HL-60/S4 treated with retinoic acid at 250 ng/mL for 4 days and 3 days (cell line): ENCODE results near the gene PKNOX2.

Experiments used
- in situ Hi-C: fragments of 300-500 bp; cut with MboI; formaldehyde crosslinking; loops from 2 replicates; pipeline ENCODE4 v1.7.0; 2022; ENCODE audit warnings: low sequenced_read_pairs

The PKNOX2 gene

GRCh38 chr11:125330462-125331325 lies 166.1 kb downstream of the PKNOX2 start:
- in situ Hi-C loops, result loop anchor here (25.0 kb wide), 1 partner anchor 368 kb away; the partner anchor contains the start of gene CCDC15

DNA sequence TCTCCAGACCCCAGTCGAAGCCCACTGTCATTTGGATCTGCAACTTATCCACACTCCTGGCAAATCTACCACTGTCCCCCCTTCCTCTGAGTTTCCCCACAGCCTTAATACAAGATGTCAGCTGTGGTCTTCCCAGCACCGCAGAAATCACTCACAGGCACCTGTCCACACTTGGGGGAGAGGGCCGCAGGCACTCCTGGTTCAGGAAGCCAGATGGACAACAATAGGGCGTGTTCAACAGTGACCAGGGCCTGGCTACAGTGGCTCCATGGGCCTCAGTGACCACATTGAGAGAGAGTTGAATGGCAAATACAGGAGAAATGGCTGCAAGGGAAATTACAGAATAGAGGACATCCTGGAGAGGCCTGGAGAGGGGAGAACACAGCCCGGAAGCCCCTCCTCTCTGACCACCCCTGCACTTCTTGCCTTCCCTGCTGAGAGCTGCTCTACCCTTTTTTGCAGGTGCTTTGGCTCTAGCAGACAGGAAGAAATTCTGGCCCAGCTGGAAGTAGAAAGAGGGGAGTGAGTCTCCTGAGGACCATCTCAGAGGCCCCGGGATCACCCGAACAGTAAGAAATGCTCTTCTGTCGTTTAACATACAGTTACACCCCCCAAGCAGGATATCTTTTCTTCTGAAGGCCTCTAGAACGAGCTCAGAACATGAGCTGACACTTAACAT lies 166.9 kb downstream of the PKNOX2 start:
- in situ Hi-C loops, result loop anchor here (25.0 kb wide), 1 partner anchor 369 kb away; the partner anchor contains the start of gene CCDC15

DNA sequence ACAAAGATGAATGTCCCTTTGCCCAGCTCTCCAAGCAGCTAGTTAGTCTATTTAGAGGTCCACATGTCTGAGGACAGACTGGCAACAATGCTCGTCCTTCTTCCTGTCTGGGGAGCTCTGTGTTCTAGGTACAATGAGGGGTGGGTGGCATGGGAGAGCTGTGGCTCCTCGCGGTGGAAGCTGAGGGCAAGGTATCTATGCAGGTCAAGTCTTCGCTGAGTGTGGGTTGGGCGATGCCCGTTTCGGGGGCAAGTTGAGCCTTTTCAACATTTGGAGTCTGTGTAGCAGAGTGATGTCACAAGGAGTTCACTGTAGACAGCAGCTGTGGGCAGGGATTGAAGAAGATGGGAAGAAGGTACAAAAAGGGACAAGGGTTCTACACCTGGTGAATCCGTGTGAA lies 168.3 kb downstream of the PKNOX2 start:
- in situ Hi-C loops, result loop anchor here (25.0 kb wide), 1 partner anchor 371 kb away; the partner anchor contains the start of gene CCDC15

GRCh38 chr11:125333354-125334073 lies 169.0 kb downstream of the PKNOX2 start:
- in situ Hi-C loops, result loop anchor here (25.0 kb wide), 1 partner anchor 371 kb away; the partner anchor contains the start of gene CCDC15

- in situ Hi-C loops, result loop anchor here (25.0 kb wide), 1 partner anchor 373 kb away; the partner anchor contains the start of gene CCDC15
Measured at GRCh38 chr11:125335106-125335505, 170.6 kb downstream of the PKNOX2 start.

DNA sequence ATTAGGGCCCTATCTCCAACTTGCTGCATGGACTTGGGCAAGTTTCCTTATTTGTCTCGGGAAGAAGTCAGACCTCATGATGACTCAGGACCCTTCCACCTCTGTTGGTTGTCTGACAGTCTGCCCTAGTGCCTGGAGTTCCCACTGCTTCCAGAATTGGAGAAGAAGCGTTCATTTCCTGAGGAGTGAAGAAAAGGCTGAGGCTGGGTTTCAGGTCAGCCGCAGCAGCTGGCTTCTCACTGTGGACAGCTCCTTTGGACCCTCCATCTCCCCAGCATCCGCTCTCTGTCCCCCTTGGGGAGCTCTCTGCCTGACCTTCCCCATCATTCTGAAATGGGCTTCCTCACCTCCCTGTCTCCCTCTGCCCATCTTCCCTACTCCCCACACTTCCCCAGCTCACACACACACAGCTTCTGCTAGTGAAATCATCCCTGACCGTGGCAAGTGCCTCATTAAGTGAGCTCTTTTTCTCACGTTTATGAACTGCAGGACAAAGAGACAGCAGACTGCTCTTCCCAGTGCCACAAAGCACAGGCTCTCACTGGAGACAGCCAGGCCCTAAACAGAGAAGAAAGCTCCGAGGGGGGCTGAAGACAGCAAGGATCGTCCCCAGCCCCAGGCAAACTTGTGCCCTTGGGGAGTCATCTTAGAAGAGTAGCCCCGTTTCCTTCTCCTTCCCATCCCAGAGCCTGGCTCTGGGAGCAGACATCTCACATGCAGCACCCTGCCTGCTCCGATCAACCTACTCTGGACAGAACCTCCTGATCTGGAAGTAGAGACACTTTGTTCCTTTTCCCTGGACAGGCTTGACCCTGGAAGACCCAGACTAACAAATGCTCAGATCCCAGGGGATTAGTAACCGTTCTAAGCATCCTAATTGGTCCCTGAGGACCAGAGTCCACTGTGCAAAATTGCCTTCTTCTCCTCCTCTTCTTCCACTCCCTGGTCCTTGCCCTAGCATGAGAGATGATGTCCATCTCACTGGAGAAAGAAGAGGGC lies 173.6 kb downstream of the PKNOX2 start:
- in situ Hi-C loops, result loop anchor here (25.0 kb wide), 1 partner anchor 376 kb away; the partner anchor contains the start of gene CCDC15

DNA sequence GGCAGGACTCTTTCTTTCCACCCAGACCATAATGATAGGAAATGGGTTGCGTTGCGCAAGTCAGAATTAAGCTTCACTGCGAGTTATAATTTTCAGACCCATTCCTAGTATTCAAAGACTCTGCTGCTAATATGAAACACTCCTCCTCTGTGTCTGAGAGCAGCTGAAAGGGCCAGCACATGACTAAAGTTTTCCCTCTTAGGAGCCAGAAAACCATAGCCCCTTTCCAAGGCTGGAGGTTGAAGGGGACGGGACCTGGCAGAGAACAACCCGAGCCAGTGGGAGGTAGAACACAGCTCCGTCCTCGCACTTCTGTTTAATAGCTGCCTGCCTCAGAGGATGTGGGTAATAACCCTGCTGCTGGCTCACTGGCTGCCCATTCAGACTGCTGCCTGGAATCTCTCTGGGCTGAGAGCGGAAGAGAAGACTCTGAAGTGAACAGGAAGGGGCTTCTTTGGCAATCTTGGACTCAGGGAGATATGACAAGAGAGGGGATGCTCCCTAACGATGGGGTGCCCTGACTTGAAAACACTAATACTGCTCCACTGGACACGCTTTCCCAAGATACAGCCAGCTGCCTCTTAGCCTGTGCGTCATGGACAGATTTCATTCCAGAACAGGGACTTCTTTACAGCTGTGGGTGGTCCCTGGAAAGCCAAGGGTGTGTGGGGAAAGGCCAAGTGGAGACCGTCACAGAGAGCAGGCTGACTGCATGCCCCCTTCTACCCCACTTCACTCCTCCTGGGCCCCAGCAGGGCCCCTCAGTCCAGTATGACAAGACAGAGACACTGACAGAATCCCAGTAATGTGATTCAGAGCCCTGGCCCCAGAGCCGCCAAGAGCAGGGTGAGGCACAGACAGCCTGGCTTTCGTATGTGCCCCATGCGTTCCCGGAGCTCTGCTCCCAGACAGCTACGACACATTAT lies 174.6 kb downstream of the PKNOX2 start:
- in situ Hi-C loops, result loop anchor here (25.0 kb wide), 1 partner anchor 377 kb away; the partner anchor contains the start of gene CCDC15

- in situ Hi-C loops, result loop anchor here (25.0 kb wide), 1 partner anchor 379 kb away; the partner anchor contains the start of gene CCDC15
Measured at GRCh38 chr11:125341676-125342075, 177.1 kb downstream of the PKNOX2 start.

DNA sequence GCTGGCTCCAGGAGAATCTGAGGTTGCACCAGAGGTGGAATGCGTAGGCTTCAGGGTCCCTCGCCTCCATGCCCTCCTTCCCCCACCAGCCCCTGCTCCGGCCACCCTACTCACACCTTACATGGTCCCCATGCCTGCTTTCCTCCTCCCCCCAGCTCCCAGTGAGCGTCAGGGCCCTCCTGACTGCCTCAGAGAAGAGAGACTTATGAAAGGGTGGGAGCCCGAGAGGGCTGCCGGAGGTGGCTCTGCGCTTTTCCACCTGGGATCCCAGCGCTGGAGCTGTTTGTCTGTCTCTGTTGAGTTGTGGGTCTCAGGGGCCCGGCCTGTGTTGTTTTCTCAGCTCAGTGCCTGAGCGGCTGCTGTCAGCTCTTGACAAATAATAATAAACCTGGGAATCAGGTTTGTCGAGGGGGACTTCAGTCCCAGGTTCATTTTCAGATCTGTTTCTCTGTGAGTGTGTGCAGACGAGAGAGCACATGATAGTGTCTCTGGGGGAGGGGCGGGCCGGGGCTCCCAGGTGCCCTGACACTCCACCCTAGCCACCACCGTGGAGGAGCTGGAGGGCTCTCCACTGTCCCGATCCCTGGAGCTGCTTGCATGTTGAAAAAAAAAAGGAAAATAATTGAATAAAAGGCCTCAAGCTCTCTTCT lies 177.9 kb downstream of the PKNOX2 start:
- in situ Hi-C loops, result loop anchor here (25.0 kb wide), 1 partner anchor 380 kb away; the partner anchor contains the start of gene CCDC15

- in situ Hi-C loops, result loop anchor here (25.0 kb wide), 1 partner anchor 381 kb away; the partner anchor contains the start of gene CCDC15
Measured at GRCh38 chr11:125343086-125343717, 178.7 kb downstream of the PKNOX2 start.

- in situ Hi-C loops, result loop anchor here (25.0 kb wide), 1 partner anchor 381 kb away; the partner anchor contains the start of gene CCDC15
Measured at GRCh38 chr11:125343718-125344131, 179.2 kb downstream of the PKNOX2 start.

DNA sequence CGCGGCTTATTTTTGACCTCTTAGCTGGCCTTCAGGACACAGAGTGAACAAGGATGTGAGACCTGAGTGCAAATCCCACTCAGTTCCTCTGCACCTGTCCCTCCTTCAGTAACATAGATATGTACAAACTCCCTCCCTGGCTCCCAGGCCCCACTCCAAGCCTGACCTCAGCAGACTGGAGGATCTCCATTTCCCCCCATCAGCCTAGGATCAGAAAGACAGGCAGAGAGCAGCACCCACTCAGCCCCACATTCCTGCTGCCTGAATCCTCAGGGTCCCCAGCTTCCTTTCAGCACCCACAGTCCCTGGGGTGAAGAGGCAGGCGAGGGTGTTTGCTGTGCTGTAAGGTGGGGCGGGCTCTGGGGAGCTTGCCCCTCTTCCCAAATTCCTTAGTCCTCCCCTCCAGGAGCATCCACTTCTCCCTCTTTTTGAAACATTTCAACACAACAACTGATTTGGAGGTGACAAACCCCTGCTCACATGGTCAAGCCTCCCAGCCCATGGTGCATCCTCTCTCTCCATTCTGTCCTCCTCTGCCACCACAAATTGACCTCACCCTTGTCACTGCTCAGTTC lies 180.4 kb downstream of the PKNOX2 start:
- in situ Hi-C loops, result loop anchor here (25.0 kb wide), 1 partner anchor 383 kb away; the partner anchor contains the start of gene CCDC15

DNA sequence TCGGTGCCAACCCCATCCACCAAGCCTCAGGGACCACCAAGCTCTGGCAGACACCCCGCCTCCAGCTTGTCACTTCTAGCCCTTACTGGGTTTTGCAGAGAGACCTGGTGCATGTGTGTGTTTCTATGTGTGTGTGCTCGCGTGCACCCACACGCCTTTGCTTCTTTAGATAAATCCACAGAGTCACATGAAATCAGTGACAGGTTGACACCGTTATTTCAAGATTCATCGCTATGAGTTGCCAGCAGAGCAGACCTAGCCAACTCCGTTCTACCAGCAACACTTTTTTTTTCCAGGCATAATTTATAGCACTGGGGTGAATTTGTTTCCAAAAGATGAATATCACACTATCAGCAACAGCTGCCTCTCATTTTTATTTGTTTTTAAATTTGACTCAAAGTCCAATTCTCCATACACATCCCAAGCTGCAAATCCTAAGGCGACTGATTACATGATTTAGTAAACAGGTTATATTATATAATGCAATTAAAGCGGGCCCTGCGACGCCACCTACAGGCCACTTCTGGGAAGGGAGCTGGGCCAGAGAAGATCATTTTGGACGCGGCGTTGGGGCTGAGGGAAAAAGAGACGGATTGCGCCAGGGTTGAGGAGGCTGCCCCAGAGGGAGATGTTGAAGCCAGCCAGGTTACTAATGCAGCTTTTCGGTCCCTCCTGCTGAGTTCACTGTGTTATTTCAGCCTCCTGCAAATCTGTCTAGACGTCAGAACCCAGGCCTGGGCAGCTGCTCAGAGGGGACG lies 181.0 kb downstream of the PKNOX2 start:
- in situ Hi-C loops, result loop anchor here (25.0 kb wide), 1 partner anchor 383 kb away; the partner anchor contains the start of gene CCDC15

DNA sequence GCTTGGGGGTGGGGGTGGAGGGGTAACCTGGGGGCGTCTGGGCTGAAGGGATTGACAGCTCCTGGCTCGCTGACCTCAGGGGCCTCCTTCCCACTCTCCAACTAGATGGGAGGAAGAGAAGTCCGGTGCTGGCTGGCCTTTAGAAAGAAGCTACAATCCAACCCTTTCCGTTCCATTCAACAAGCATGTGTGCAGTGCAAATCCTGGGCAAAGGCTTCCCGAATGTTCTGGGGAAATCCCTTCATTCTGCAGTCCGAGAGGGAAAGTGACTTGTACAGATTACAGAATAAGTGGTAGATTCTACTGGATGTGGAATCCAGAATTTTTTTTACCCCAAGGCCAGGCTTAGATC lies 181.6 kb downstream of the PKNOX2 start:
- in situ Hi-C loops, result loop anchor here (25.0 kb wide), 1 partner anchor 384 kb away; the partner anchor contains the start of gene CCDC15

DNA sequence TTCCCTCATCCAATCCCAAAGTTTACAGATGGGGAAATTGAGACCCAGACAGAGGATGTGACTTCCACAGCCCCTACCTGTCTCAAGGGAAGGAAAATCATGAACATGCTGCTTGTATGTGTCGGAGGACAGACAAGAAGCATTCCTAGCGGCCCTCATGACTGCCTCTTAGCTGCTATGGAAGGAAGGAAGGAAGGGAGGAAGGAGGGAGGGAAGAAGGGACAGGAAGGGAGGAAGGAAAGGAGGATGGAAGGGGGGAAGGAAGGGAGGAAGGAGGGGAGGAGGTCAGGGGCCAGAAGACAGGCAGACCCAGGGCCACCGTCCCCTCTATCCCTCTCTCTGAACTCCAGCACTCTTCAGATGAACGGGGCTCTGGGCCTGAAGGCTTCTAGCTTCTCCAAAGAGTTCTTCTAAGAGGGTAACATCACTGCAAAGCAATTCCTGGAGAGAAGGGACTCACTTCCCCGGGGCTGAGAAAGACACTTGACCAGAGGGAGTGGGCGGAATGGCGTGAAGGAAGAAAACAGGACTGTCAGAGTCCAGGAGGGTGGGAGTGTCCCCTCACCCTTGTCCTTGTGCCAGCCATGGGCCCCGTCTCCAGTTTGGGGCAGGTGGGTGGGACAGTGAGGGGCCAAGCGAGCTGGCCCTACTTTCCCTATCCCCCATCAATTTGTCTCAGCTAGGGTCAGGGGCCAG lies 182.2 kb downstream of the PKNOX2 start:
- in situ Hi-C loops, result loop anchor here (25.0 kb wide), 1 partner anchor 384 kb away; the partner anchor contains the start of gene CCDC15
